Gastroesophageal sphincter (tissue), 3 donors: ENCODE measurements around the gene CNBD2.

Experiments
- EP300 ChIP-seq: sonication (generic); formaldehyde crosslinking; IDR thresholded peaks from one replicate; pipeline ENCODE4 v1.6.1; 2017; ENCODE audit warnings: antibody characterized with exemption, mild to moderate bottlenecking
- POLR2A ChIP-seq, 2 donors: fragments of 450-650 bp; IDR thresholded peaks; one replicate each; pipeline ENCODE4 v1.6.1; 2017; ENCODE audit warnings: antibody characterized with exemption in 2 of 2, mild to moderate bottlenecking in 2 of 2, moderate library complexity in 1 of 2
- TF ChIP-seq, protein P1 (sequence below), 4 experiments: fragments of 200-600 bp in 2 of 4; fragments of 450-650 bp in 2 of 4; sonication (generic) in 1 of 4; IDR thresholded peaks; one replicate each; pipeline ENCODE4 v1.5.1; 2017 to 2019; ENCODE audit warnings: antibody characterized with exemption in 4 of 4, mild to moderate bottlenecking in 2 of 4, moderate library complexity in 2 of 4

DNA sequence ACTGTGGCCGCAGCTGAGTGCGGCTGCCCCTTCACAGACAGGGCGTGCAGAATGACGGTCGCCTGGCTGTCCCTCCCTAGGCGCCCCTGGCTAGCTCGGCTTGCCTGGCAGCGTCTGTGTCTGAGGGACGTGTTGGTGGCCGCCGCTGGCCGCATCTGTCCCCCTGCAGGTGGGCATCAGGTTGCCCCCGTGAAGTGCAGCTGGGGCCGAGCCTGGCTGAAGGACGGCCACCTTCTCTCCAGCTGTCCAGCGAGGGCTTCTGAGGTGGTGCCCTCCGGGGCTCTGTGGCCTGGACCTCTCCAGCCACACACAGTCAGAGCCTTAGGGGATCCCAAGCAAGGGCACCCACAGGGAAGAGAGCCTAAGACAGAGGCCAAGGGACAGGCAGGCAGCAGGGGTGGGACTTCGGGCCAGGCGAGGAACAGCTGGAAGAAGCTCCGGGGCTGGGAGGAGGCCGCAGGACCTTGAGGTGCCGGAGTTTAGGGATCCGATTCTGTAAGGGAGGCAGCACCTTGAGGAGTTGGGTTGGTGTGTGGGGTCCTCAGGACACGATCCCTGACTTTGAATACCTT is 97.1 kb downstream of the CNBD2 start:
- TF ChIP-seq, protein P1, sequence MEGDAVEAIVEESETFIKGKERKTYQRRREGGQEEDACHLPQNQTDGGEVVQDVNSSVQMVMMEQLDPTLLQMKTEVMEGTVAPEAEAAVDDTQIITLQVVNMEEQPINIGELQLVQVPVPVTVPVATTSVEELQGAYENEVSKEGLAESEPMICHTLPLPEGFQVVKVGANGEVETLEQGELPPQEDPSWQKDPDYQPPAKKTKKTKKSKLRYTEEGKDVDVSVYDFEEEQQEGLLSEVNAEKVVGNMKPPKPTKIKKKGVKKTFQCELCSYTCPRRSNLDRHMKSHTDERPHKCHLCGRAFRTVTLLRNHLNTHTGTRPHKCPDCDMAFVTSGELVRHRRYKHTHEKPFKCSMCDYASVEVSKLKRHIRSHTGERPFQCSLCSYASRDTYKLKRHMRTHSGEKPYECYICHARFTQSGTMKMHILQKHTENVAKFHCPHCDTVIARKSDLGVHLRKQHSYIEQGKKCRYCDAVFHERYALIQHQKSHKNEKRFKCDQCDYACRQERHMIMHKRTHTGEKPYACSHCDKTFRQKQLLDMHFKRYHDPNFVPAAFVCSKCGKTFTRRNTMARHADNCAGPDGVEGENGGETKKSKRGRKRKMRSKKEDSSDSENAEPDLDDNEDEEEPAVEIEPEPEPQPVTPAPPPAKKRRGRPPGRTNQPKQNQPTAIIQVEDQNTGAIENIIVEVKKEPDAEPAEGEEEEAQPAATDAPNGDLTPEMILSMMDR (IDR thresholded peaks at IDR 0.05), result no peak
- no peak for TF ChIP-seq POLR2A (IDR thresholded peaks at IDR 0.05)
- no peak for TF ChIP-seq EP300
